NCI-H146 treated with DMSO at 0.1 percent for 48 hours (cell line): ENCODE measurements around the gene CD207.

ENCODE experiments used
- DNase-seq: peaks from one replicate; lab custom pipeline; 2025; ENCODE audit not compliant: unreplicated experiment; lab: John Stamatoyannopoulos, UW

The CD207 gene

GRCh38 chr2:70795164-70795995, 40.2 kb downstream of the CD207 start:
- DNase-seq: no peak

DNA sequence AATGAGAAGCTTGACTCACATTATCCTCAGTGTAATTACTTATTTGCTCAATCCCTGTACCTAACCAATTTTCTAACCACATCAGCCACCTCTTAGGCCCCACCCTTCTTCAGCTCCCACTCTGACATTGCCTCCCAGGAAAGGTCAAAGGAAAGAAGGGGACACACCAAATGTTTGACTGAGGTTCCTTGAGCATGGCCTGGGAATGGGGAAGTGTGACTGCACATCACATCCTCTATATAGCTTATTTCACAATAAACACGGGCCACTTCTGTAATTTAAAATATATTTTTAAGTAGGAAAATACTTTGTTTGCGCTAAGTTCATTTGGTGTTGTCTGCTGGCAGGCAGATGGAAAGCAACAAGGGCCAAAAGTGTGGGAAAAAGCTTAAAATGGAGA, 42.2 kb downstream of the CD207 start:
- DNase-seq: peak; percentile 28

DNA sequence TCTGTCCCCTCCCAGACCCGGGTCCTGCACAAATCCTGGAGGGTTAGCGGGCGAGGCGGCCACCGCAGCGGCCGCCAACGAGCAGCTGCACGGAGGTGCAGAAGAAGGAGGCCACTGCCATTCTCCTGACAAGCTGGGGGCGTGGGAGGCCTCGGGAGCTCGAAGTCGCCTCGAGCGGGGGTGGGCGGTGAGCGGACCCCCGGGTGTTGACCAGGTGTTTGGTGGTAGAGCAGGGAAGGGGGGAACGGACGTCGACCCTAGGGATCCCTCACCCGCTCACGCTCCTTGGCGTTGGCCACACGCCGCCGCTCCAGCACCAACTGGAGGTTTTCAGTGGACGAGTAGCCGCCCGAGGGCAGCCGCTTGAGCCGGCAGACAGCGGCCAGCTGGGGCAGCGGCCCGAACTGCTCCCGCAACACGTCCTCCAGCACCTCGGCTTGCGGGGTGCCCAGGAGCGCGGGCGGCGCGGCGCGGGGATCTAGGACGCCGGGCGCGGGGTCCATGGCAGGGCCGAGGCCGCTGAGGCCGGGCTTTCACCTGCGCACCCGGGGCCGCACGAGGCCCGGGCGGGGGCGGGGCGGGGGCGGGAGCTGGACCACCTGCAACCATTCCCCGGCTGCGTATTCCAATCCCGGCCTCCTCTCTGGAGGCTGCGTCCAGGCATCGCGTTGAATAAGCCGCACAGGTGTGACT, 45.3 kb downstream of the CD207 start, which contains the start of gene FIGLA:
FIGLA (minus strand) TSS at position 508 of the 693 bp plus-strand sequence; CDS start at position 503, 5 bp downstream.
- no peak for DNase-seq

DNA sequence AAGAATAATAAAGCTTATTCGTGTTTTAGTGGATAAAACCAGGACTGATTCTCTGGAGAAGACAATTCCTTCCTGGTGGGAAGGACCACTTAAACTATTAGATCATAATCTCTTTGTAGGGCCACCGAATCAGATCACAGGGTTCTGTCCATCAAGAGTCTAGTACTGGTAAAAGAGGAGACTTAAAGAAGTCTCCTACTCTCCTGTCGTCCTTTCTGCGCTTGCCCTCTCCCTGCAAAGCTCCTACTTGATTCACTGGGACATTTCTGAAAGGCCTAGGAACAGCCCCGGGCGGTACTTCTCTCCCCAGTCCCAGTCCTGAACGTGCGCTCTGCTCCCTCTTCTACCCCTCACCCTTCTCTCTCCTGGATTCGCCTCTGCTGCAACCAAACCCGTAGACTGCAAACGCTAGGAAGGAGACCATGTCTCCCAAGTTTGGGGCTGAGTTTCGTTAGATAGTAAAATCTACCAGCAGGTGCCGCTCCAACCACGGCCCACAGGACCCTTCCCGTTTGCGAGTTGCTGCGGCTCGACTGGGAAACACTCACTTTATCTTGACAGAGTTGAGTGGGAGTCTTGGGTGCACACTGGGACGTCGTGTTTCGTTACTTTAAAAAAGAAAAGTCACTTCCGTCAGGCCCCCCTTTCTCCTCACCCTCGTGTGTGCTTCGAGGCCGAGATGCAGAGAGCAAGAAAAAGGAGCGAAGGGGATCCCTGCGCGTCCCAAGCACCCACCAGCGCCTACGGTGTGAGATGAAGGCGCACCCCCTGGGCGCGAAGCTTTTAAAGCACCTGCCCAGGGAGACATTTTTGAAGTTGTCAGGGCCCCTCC, 46.1 kb downstream of the CD207 start:
- DNase-seq: peak; percentile 60

DNA sequence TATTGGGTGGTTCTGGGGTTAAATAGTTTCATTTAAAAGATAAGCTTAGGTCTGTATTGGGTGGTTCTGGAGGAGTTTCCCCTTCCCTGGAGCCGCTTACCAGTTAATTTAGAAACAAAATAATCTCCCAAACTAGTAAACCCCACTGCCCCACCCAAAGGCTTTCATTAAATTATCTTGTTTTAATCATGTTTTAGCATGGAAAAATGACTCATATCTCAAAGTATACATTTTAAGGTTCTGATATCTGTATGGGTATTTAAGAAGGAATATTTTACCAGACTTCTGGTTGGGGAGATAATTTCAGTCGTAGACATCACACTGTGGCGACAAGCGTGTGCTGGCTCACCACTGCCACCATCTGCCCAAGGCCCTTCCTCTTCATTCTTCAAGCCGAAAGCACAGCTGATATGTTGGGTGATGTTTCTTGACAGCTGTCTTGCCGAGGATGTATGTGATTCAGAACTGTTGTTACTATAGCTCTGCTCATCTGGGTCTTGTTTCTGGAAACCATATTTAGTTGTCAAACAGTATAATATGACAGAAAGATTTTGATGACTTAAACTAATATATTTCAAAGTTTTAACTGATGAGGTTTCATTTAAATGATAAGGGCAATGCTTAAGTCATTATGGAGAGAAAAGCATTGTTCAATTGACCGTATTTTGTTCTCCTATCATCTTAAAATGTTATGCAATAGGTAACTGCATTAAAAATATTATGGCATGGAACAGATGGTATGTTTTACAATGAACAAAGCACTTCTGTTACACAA, 50.3 kb downstream of the CD207 start:
- peak; percentile 17 for DNase-seq

- DNase-seq: no peak
Measured at GRCh38 chr2:70784320-70784719, 51.3 kb downstream of the CD207 start.
